Inferior parietal cortex (tissue), 1 donor: Measurements from ENCODE around the gene LTF.

ENCODE experiments used
- DNase-seq: peaks from one replicate; pipeline ENCODE4 v3.0.0-alpha.2; 2016; ENCODE audit errors: extremely low spot score

Gene LTF

DNA sequence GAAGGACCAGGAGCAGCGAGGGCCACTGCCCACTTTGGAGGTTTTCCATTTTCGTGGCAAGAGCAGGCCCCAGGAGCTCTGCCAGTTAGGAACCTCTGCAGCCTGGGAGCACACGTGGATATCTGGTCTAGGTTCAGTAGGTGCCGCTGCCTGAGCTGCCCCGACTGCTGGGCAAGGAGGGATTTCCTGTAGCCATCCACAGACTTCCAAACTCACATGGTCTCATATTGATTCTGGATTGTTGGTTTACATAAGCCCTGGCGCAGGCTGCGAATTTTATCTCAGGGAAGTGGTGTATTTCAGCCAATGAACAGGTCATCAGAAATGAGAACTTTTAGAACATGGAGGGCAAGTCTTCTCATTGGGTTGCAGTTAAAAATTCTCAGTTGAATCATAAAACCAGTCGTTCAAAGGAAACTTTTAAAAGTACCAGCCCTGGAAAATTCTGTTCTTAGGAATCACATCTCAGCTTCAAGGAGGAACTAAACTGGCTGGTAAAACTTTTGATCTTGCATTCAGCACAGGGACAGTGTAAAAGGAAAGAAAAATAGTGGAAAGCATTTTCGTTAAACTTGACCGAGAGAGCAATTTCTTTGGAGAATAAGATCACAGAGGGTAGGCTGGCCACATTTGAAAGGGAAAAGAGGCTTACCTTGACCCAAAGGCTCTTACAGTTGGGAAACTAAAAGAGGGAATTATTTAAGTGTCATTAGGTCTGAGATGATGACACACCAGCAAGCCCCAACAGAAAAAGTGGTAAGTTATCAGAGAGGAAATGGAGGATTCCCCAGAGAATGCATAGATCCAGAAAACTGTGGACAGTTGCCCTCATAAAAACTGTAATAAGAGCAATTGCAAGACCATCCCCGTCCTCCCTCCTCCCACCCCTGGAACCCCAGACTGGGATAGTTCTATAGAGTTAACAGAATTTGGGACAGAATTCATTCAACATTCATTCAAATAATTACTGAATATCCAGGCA is 26.7 kb upstream of the LTF start:
- no peak for DNase-seq

DNA sequence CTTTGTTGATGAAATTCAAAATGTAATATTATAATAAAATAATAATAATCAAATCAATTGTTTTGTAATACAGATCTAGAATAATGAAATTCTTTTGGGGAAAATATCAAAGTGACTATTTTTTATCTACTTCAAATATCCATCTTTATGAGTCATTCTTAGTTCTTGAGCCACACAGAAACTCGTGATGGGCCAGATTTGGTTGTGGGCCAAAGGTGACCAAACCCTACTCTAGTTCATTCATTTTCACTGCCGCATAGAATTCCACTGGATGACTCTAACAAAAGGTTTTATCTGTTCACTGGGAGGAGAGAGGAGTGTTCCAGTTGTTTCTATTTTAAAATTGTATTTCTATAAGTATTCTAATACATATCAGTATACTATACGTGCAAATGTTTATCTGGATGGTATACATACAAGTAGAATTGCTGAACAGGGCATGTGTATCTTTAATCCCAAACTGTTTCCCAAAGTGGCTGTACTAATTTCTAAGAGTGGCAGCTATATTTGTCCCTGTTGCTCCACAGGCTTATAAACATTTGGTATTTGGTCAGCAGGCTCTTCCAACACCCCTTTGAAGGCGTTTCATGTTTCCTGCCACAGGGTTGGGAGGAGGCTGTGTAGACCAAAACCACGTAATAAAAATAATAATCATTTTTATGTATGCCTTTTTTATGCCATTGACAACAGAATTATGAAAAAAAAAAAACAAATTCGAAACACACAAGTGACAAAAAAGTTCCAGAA is 25.8 kb upstream of the LTF start:
- no peak for DNase-seq

DNA sequence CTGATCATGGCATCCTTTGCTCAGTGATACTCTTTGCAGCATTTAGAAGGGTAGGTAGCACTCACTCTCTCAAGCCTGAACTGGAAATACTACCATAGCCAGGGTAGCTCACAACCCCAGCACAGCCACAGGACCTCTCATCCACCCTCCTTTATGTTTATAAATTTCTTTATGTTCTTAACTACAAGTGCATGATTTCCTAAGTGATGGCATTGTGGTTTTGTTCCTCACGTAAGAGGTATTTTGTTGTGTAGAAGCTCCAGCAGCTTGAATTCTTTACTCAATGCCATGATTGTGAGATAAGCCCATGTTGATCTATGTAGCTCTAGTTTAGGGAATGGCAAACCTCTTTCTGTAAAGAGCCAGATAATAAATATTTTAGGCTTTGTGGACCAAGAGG is 25.2 kb upstream of the LTF start:
- no peak for DNase-seq

DNA sequence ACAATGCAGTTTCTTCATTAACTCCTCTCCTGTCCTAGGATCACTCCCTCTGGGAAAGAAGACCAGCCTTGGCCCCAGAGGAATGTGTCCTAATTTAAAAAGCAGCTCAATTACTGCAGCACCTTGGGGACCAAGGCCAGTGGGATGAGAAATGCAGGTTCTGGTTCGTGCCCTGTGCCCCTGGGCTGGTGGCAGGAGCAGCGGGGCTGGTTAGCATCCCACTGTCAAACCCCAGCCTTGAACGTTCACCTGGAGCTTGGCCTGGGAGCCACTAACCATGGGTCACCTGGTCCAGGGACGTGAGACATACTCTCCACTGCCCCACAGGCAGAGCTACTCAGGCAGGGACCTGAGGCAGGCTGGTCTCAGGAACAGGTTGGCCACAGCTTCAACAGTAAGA is 24.7 kb upstream of the LTF start:
- no peak for DNase-seq

DNA sequence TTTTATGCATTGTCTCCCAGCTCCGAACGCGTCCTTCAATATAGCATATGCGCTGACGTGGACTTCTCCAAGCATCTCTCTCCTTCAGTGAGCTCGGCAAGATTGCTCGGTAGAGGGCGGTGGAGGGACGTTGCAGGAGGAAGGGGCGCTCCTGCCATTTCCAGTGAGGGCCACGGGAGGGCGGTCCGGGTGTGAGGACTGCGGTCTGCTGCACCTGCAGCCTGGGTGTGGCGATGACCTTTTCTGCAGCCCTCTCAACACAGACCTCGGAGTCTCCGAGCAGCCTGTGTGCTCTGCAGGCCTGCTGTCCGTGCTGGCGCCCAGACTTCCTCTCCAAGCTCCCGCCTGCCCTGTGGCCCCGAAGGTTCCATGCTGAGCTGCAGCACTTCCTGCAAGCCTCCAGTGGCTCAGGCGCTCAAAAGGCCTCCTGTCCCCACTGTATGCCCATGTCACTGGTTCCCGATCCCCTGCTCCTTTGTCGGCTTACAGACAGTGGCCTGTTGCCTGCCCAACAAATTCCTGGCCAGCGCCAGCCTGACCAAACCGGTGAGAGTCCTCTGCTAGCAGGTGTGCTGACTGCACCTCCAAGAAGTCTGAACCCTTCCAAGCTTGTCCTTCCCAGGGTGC is 24.1 kb upstream of the LTF start:
- DNase-seq: peak; percentile 92

DNA sequence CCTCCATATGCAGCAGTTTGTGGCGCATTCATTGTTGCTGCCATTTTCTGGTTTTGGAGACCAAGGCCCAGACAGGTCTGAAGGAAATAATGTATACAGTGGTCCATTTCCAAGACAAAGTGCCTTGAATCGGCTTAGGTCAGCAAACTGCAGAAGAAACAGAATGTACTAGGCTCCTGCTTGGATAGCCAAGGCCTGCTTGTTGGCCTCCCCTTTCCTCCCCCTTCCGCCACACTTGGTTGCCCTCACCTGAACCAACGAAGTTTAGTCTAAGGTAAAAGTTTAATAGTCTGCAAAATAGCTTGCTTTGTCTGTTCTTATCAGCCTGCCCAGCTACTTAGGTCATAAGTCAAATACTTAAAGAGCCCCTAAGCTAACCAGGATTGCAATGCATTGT is 21.1 kb upstream of the LTF start:
- DNase-seq: no peak

DNA sequence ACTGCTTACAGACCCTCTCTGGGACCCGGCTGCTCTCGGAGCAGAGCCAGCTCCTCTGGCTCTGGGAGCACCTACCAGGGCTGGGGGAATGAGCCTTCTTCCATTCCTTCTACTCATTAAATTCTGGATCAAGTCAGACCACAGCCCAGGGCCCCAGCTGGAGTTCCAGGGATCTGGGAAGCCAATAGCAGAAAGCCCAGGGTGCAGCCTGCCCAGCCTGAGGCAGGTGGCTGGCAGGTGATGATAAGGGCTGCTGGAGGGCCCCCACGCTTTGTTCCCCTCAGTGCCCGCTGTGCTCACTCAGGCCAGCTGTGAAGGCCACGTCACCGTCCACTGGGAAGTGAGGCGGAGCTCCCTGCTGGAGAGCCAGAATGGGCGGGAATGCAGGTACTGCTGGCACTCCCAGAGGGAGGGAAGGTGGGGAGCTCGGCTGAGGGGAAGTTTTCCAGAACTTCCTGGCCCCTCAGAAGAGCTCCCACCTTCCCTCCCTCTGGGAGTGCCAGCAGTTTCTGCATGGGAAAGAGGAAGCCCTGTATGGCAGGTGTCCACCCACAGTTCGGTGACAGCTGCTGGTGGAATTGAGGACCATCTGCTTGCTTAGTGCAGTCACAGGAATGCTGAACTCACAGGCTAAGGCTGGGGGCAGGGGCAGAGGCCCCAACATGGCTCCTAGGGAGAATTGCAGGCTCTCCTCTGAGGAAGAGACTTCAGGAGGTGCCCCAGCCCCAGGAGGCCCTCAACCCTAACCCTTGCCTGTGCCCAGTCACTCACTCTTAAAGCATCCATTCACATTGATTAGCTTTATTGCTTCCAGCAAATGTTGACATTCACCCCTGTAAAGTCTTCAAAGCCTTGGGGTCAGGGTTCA is 20.4 kb upstream of the LTF start:
- no peak for DNase-seq

DNA sequence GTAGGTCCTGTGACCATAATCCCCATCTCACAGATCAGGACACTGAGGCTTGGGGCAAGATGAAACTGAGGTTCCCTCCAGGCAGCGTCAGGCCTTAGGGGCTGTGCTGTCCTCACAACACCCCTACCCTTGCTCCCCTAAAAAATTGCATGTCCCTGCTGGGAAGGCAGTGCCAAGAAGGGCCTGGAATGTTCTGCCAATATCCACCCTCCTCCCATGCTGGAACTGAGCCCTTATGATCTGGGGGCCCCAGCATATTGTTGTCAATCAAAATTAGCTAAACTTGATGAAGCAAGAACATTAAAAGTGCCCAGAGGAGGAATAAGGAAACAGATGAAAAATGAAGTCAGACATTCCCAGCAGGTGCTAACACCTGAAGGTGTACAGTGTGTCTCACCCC is 19.7 kb upstream of the LTF start:
- no peak for DNase-seq

DNA sequence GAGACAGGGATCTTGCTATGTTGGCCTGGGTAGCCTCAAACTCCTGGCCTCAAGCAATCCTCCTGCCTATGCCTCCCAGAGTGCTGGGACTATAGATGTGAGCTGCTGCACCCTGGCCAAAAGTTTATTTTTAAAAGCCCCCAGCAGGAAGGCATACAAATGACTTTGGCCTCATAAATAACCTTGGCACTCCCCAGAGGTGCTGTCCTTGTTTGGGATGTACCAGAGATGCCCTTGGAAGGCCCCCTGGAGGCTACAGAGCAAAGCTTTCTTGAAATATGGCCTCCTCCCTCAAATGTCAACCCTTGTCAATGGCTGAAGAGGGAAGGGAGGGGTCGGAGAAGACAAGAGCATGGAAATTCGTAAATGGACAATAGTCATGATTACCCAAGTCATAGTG is 19.1 kb upstream of the LTF start:
- no peak for DNase-seq

DNA sequence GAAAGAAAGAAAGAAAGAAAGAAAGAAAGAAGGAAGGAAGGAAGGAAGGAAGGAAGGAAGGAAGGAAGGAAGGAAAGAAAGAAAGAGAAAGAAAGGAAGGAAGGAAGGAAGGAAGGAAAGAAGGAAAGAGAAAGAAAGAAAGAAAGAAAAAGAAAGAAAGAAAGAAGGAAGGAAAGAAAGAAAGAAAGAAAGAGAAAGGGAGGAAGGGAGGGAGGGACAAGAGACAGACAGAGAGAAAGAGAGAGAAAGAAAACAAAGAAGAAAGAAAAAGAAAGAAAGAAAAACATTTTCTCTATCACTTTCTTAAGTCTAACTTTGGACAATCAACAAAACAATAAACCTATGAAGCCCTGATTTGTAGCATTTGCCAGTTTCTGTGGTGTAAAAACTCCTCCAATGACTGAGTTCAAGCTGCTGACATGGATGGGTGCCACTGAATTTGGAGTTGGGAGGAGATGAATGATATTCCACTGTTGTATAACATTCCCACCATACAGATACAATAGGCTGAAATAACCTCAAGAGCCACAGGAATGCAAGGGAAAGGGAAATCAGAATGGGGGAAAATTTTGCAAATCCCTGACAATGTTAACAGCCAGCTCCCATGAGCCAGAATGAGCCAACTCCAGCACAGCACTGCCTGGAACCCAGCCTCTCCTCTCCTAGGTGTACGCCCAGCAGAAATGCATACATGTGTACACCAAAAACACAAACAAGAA is 18.1 kb upstream of the LTF start:
- DNase-seq: no peak

DNA sequence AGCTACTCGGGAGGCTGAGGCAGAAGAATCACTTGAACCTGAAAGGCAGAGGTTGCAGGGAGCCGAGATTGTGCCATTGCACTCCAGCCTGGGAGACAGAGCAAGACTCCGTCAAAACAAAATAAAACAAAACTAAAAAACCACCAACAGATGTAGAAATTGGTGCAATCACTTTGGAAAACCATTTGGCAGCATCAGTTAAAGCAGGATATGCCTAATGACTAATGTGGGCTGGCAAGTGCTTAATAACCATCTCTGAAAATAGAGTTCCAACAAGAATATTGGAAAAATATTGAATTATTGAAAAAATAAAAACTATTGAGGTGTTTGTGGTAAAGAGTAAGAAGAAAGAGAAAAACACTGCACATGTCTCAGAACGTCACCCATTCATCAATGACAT is 16.9 kb upstream of the LTF start:
- DNase-seq: no peak

DNA sequence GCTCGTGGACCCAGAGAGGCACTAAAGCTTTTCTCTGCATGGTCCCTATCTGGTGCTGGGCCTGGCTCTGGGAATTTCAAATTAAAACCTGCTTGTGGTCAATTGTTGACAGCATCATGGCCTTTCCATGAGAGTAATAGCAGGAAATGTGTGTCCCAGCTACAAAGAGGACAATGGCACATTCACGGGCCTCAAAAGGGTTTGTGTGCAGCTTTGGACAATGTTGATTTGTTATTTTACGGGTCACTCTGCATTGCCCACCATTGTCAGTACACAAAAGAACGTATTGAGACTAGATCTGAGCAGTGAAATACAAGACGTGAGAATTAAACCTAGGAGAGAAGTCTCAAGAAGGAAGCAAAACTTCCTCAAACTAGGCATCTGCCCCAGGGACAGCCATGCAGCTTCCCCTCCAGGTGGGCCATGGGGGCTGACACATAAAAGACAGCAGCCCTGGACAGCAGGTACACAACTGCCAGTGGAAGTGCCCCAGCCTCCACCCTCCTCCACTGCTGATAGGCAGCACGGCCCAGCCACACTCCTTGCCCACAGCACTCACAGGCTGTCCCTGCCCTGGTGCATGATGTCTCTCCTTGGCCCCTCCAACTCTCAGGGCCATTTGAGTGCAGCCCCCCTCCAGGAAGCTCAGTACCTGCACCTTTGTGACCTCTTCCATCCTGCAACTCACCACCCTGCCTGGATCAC is 15.9 kb upstream of the LTF start:
- DNase-seq: peak; percentile 57

DNA sequence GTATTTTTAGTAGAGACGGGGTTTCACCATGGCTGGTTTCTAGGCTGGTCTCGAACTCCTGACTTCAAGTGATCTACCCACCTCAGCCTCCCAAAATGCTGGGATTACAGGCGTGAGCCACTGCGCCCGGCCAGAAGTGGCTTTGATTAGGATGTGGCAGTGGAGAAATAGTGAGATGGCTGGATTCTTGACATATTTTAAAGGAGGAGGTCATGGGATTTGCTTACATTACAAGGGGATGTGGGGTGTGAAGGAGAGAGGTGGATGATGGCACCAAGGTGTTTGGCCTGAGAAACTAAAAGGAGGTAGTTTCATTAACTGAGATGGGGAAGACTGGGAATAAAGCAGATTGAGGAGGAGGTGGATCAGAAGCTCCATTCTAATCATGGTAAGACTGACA is 15.0 kb upstream of the LTF start:
- no peak for DNase-seq

DNA sequence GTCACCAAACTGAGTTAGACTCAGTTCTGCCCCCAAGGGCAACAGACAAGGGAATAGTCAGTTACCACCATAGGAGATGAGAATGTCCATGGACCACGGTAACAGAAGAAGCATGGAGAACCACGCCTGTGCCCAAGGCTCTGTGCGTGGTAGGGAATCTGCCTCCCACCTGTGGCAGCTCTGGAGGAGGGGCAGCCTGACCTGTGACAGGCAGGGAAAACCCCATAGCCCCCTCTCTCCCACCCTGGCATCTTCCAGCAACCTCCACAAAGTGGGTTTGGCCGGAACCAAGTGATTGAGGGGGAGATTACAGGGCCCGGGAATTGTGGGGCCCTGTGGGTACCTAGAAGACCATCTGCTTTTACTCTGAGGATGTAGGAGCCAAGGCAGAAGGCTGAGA is 14.3 kb upstream of the LTF start:
- DNase-seq: no peak

DNA sequence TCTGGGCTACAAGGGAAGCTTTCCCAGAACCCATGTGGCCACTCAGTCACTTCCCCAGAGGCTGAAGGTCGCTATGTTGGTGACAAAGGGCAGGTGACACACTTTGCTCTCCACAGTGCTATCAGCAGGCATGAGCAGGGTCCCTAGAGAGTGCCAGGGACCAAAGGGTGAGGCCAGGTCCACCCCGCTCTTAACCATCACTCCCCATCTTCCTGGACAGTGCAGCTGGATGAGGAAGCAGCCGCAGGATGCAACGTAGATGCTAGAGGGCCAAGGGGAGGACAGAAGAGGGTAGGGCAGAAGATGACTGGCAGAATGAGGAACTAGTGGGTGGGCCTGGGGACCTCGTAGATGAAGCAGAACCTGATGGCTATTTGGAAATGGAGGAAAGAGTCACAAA is 13.6 kb upstream of the LTF start:
- DNase-seq: no peak

DNA sequence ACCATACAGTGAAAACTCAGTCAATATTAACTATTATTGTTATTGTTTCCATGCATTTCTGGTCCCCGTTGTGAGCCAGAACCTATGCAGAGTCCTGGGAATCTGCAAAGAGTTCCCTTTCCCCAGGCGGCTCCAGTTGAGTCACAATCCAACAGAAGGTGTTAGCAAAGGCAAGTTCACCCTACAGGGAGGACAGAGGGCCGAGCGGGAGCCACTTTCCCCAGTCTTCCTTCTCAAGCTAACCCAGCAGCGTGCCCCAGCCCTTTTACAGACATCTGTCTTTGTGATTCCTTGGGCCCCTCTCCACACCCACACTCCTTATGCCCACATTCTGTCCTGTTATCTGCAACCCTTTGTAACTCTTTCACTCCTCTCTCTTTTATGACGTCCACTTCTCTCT is 13.1 kb upstream of the LTF start:
- no peak for DNase-seq

DNA sequence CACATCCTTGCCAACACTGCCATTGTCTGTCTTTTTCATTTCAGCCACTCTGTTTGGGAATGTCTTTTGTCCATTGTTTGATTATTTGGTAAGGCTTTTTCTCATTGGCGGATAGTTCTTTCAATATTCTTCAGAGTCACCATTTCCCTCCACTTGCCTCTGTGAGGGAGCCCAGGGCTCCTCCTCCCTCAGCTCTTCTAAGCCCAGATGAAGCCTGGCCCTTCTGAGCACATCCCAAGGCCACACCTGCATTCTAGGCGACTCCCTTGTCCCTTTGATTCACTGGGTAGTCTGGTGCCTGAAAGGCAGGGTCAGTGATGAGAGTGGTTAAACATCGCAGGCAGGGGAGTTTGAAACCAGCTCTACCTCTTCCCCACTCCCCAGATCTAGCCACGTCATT is 12.4 kb upstream of the LTF start:
- DNase-seq: no peak

DNA sequence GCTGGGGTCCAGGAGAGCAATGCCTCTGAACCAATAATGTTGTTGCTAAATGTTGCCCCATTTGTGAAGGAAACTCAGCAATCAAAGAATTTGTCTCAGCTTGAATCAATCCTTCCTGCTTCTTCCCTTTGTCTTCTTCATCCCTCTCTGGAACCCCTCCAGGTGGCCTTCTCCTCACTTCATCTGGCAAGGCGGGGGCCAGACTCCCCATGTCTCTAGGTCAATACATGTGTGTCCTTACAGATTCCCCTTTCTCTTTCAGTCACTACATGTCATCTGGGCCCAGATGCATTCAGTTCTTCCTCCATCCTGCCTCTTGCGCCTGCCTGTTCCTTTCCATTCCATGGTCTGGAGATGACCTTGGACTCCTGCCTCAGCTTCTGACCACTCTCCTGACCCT is 8.0 kb upstream of the LTF start:
- DNase-seq: no peak

DNA sequence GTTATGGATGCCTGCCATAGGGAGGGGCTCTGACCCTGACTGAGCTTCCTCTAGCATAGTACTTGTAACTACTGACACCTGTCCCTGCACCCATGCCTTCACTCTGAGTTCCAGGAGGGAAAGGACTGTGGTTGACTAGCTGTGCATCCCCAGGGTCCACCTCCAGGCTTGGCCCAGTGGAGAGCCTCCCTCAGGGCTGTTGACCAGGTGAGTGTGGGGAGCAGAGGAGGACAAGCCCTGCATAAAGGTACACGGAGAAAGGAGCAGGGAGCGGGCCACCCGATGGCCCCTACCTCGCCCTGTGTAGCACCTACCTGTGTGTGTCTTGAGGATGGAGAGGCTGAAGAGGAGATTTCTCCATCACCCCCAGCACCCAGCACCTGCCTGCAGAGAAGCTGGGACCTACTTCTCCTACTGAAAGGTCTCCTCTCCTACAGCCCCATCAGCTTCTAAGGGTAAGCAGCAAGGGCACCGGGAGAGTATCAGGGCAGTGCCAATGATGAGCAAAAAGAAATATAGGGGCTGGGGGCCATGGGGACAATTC is 6.7 kb upstream of the LTF start:
- no peak for DNase-seq

DNA sequence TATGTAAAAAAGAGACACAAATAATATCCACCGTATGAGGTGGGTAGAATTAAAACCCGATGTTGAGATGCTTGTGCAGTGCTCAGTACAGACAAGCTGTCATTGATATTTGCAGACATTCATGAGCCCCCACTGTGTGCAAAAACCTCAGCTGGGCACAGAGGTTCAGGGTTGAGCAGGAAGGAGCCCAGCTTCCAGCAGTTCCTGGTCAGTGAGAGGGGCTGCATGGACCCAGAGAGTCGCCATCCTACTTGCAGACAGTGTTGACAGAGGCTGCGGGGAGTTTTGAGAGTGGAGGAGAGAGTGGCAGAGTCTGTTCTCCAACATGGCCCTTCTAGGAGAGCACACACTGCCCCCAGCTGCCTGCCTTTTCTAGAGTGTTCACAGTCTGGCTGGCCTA is 6.1 kb upstream of the LTF start:
- no peak for DNase-seq
